Panc1 (cell line): ENCODE data around the gene SPTBN4.

ENCODE experiments used
- REST ChIP-seq, 2 experiments: IDR thresholded peaks; 2 replicates each; pipeline ENCODE4 v1.6.1; 2011 to 2012; ENCODE audit warnings: low read depth in 2 of 2, control low read depth in 1 of 2, low read length in 1 of 2, mild to moderate bottlenecking in 1 of 2, moderate library complexity in 1 of 2; ENCODE audit not compliant: insufficient read depth in 1 of 2
- TF ChIP-seq, protein P1 (sequence below): fragments of 450-650 bp; IDR thresholded peaks from 2 replicates; pipeline ENCODE4 v1.5.1; 2017; ENCODE audit warnings: mild to moderate bottlenecking

GRCh38 chr19:40452016-40452415, 14.8 kb upstream of the SPTBN4 start:
- TF ChIP-seq, protein P1, sequence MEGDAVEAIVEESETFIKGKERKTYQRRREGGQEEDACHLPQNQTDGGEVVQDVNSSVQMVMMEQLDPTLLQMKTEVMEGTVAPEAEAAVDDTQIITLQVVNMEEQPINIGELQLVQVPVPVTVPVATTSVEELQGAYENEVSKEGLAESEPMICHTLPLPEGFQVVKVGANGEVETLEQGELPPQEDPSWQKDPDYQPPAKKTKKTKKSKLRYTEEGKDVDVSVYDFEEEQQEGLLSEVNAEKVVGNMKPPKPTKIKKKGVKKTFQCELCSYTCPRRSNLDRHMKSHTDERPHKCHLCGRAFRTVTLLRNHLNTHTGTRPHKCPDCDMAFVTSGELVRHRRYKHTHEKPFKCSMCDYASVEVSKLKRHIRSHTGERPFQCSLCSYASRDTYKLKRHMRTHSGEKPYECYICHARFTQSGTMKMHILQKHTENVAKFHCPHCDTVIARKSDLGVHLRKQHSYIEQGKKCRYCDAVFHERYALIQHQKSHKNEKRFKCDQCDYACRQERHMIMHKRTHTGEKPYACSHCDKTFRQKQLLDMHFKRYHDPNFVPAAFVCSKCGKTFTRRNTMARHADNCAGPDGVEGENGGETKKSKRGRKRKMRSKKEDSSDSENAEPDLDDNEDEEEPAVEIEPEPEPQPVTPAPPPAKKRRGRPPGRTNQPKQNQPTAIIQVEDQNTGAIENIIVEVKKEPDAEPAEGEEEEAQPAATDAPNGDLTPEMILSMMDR, result no peak
- no peak for TF ChIP-seq REST (IDR thresholded peaks at IDR 0.05; ENCODE audit: insufficient read depth in 1 of 2, low read depth in 2 of 2, low read length in 1 of 2)
